B cell (primary cell): ENCODE results near the gene HOXB6.

Experiments
- EZH2 ChIP-seq: IDR thresholded peaks from 2 replicates; pipeline ENCODE4 v1.6.1; 2012; ENCODE audit warnings: borderline replicate concordance, low read depth, mild to moderate bottlenecking, moderate library complexity, low read length; ENCODE audit not compliant: insufficient read depth, poor library complexity, severe bottlenecking
- TF ChIP-seq, protein P1 (sequence below): fragments of 200-600 bp; IDR thresholded peaks from one replicate; pipeline ENCODE4 v1.8.0; 2022; ENCODE audit warnings: antibody characterized with exemption, mild to moderate bottlenecking

DNA sequence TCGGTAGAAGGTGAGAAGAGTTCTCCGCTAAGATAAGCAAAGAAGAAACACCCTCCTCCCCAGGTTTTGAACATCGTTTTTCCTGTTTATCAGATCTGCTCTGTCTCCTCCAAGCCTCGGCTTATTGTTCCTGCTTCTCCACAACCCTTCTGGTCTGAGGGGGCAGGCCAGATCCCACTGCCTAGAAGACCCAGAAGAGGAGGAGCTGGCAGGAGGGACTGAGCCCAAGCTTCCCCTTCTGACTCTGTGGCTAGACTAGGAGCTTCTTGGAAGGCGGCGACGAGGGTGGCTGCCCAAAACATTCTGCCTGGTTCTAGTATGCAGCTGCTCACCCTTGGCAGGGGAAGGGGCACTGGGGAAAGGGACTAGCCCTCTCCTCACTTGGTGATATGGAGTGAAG lies 6.0 kb downstream of the HOXB6 start:
- no peak for TF ChIP-seq EZH2
- TF ChIP-seq, protein P1, sequence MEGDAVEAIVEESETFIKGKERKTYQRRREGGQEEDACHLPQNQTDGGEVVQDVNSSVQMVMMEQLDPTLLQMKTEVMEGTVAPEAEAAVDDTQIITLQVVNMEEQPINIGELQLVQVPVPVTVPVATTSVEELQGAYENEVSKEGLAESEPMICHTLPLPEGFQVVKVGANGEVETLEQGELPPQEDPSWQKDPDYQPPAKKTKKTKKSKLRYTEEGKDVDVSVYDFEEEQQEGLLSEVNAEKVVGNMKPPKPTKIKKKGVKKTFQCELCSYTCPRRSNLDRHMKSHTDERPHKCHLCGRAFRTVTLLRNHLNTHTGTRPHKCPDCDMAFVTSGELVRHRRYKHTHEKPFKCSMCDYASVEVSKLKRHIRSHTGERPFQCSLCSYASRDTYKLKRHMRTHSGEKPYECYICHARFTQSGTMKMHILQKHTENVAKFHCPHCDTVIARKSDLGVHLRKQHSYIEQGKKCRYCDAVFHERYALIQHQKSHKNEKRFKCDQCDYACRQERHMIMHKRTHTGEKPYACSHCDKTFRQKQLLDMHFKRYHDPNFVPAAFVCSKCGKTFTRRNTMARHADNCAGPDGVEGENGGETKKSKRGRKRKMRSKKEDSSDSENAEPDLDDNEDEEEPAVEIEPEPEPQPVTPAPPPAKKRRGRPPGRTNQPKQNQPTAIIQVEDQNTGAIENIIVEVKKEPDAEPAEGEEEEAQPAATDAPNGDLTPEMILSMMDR: no peak
